NCI-H460 (cell line): ENCODE results near the gene MEGF6. TPM values are rescaled to one million over a fixed set of nuclear protein-coding genes. Genes with fewer than 3 reads are reported as not detected.

Source experiments
- DNase-seq: peaks from one replicate; pipeline ENCODE4 v3.0.0-alpha.2; 2016; ENCODE audit warnings: low read depth; ENCODE audit errors: extremely low read depth
- polyA plus RNA-seq: library from polyadenylated mRNA; depleted of rRNA; stranded (reverse); fragments of >200 nt; gene quantifications from 2 replicates; pipeline ENCODE4 v1.2.3, GENCODE V29; 2014; cell fraction: nucleus; rRNA removed
- total RNA-seq: library from RNA; depleted of rRNA; stranded (reverse); fragments of >200 nt; shearing (Covaris generic); gene quantifications from 2 replicates; pipeline ENCODE4 v1.2.3, GENCODE V29; 2014; rRNA removed

The MEGF6 gene
- 5.7 and 6.2 TPM in 2 replicates for total RNA-seq
- polyA plus RNA-seq: 25.1 and 25.6 TPM in 2 replicates

DNA sequence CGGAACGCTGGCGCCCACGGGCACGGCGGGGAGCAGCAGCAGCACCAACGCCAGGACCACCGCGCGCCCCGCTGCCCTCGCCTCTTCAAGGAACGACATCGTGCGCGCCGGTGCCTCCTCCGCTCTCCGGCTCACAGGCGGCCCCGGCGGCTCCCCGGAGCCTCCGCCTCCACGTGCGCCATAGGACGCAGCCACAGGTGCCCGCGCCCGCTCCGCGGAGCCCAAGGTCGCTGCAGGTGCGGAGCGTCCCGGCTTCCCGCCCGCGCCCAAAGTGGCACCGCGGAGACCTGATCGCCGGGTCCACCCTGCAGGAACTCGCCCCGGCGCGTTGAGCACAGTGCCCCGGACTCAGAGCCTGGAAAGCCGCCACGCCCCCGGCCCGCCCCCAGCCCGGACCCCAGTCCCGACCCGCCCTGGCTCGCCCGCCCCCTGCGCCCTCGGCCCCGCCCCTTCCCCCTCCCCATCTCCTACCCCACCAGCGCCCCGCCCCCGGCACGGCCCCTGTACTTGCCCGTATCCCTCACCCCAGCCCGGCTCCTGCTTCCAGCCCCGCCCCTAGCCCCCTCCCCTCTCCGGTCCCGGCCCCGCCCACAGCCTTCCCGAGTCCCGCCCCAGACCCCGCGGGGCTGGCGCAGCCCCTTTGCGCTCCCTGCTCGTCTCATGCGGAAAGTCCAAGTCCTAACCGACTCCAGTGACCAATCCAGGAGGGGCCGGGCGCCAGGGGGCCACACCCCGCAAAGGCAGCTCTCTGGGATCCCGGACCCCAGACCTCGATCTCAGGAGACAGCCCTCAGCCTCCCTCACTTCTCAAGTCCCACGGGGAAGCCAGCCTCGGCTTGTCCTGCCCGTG lies at the start of gene MEGF6:
Gene MEGF6, minus strand, starts transcription at position 339 of the 850 bp plus-strand sequence. Its CDS starts 240 bp downstream, at position 99.
- no peak for DNase-seq

- DNase-seq: no peak
Measured at GRCh38 chr1:3660704-3661103, 49.4 kb upstream of the MEGF6 start.

DNA sequence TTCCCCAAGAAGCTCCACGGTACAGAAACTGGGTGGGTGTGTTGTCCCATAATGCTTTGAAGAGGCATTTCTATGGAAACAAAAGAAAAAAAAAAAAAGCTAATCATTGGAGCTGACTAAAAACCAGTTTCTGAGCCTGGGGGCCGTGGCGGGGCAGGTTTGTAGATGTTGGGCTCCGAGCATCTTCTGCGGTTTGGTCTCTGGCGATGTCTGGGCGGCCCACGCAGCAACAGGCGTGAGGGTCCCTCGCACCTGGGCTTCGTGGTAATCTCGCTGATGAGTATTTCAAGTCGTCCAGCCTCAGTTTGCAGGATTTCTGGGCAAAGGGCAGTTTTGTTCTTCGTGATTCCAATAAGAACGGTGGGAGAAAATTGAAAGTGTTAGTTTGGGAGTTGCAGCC lies 47.8 kb upstream of the MEGF6 start:
- DNase-seq: no peak

DNA sequence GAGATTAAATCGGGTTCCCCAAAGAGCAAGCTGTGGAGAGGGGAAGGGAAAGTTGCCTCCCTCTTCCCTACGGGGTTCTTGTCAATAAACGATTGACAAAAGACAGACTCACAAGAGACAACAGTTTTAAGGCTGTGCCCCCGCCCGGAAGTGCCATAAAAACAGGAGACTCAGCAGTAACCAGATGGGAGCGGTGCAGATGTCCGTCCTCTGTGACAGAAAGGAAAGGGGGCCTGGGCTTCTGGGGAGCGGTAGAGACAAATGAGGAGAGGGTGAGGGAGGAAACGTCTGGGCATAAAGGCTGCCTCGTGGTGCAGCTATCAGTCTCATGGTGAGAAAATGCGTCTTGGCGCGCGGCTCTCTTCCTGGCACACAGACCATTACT lies 46.9 kb upstream of the MEGF6 start:
- DNase-seq: no peak

GRCh38 chr1:3657578-3658230 lies 46.4 kb upstream of the MEGF6 start:
- DNase-seq: no peak

DNA sequence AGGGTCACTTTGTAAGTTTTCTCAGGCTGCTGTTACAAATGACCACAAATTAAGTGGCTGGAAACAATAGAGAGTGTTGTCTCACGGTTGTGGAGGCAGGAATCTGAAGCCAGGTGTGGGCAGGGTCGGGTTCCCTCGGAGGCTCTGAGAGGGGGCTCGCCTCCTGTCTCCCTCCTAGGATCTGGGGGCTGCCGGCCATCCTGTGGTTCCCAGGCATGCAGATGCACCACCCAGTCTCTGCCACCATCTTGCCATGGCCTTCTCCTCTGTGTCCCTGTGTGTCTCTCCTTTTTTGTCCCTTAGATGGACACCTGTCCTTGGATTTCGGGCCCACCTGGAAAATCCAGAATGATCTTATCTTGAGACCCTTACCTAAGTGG lies 45.8 kb upstream of the MEGF6 start:
- DNase-seq: no peak

DNA sequence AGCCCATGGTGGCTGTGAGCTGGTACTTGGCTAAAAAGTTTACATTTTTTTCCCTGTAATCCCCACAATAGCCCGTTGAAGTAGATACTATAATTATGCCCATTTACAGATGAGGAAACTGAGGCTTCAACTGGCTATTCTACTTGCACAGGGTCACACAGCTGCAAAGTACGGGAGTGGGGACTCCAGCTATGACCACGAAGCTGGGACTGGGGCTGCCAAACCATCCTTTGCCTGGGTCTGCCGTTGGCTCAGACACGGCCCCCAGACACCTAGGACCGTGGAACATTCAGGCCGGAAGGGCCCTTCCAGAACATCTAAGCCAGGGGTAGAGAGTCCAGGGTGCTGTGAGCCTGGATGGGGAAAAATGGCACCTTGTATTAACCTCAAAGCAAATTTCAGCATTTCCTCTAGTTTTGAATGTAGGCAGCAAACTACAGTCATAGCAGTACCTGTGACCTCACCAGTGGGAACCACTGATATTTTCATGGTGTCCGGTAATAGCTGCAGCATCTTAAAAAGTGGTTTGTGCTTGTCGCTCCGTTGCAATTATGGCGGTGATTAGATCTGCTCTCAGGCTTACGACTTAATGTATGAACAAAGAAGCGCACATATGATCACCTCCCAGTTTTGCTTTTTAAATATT lies 45.3 kb upstream of the MEGF6 start:
- DNase-seq: no peak

DNA sequence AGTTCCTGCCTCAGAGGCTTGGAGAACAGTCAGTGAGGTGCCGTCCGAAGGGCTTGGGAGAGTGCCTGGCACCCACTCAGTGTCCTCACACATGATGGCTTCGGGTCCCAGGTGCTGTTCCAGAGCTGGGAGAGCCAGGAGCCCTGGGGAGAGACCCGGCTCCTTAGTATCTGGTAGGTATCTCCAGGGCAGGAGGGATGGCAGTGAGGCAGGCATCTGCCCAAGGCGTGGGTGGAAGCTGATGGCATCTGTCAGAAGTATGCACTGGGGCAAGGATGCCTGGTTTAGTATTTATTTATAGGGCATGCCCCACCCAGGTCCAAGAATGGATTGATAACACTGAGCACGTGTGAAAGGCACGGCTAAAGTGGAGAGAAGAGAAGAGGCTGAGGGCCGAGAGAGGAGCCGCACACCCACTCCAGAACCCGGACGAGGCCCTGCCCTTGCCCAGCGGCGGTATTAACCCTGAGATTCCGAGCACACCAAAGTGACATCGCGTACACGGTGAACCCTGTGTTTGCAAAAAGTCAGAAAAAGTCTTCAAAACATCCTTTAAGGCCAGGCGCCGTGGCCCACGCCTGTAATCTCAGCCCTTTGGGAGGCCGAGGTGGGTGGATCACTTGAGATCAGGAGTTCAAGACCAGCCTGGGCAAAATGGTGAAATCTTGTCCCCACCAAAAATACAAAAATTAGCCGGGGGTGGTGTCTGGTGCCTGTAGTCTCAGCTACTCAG lies 43.4 kb upstream of the MEGF6 start:
- DNase-seq: no peak

DNA sequence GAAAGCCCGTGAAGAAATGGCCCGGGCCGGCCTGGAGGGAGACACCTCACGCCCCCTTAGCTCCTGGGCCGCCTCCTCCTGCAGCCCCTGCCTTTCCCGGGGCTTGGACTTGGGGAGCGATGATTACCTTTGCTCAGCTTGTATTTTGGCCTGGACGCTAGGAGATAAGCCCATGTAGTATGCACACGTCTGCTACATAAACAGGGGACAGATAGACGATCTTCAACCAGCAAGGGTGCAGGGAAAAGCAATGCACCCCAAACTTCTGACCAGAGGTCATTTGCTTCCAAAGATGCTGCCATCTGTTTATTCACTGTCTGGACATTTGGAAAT lies 41.9 kb upstream of the MEGF6 start:
- DNase-seq: no peak

DNA sequence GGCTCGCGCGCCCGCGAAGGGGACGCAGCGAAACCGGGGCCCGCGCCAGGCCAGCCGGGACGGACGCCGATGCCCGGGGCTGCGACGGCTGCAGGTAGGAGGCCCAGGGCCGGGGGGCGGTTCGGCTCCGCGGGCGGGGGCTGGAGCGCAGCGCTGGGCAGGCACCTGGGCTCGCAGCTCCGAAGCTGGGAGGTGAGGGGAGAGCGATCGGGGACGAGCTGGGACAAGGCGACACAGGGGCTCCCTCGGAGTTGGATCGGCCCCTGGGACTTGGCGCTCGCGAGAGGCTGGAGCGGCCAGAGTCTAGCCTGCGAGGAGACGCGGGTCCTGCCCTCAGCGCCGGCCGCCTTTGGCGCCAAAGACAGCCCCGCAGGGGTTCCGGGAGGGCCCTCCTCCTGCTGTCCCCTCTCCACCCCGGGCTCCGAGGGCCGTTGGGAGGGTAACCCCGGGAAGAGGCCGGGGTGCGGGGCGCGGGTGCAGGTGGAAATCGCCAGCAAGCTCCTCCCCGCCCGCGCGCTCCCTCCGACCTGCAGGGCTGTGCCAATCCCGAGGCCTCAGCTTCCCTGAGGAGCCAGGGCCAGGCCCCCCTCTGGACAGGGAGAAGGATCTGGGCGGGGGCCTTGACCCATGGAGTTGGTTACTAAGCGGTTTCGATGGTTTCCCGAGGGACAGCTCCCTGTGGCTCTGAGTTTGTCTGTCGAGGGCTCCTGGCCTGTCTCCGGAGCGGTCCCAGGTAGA lies 41.4 kb upstream of the MEGF6 start:
- DNase-seq: no peak

DNA sequence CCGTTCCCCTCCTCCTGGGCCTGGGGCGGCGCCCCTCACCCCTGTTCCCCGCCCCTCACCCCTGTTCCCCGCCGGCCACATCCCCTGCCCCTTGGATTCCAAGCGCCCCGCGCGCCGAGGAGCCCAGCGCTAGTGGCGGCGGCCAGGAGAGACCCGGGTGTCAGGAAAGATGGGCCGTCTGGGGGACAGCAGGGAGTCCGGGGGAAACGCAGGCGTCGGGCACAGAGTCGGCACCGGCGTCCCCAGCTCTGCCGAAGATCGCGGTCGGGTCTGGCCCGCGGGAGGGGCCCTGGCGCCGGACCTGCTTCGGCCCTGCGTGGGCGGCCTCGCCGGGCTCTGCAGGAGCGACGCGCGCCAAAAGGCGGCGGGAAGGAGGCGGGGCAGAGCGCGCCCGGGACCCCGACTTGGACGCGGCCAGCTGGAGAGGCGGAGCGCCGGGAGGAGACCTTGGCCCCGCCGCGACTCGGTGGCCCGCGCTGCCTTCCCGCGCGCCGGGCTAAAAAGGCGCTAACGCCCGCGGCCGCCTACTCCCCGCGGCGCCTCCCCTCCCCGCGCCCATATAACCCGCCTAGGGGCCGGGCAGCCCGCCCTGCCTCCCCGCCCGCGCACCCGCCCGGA lies 40.7 kb upstream of the MEGF6 start, which contains the start of gene TP73:
Gene TP73, plus strand, starts transcription at position 587 of the 618 bp plus-strand sequence. CDS start 29,850 bp downstream, outside the sequence.
- no peak for DNase-seq

DNA sequence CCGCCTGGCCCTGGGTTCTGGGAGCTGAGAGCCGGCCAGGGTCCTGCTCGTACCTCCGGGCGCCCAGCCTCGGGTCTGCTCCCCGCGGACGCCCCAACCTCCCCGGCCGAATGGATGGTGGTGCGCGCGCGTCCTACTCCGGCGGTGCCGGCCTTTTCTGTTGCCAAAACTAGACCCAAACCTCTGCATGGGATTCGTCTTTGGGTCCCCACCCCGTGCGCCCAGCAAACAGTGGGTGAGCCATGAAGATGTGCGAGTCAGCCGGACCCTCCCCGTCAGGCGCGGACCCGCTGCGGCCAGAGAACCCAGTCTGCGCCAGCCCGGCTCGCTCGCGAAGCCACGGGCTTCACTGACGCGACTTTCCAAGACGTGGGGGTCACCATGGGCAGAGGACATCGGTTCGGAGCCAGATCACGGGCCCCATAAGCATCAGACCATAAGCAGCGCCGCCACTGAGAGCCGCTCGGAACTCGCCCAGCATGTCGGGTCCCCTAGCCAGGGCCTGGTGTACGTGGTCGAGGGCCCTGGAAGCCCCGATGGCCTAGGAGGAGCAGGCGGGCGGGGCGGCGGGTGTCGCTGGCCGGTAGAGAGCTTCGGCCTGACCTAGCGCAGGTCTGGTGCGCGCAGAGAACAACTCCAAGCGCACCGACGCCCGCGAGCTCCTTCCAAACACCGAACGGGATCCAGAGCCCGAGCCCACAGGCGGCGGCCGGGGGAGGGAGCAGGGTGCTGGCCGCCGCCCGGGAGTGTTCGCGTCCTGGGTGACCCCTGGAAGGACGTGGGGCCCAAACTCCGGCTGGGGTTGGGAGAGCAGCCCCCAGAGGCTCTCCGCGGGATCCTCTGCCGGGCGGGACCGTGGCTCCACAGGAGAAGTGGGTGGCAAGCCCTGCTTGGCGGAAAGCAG lies 40.0 kb upstream of the MEGF6 start:
- no peak for DNase-seq

GRCh38 chr1:3650248-3651025 lies 39.1 kb upstream of the MEGF6 start:
- DNase-seq: no peak

- peak; percentile 80 for DNase-seq
Measured at GRCh38 chr1:3649342-3650247, 38.3 kb upstream of the MEGF6 start, which contains the start of gene WRAP73. TSS of gene WRAP73 (minus strand) at chr1:3650103. CDS start at chr1:3649999, 104 bp downstream.

GRCh38 chr1:3646596-3646995 lies 35.3 kb upstream of the MEGF6 start:
- no peak for DNase-seq

DNA sequence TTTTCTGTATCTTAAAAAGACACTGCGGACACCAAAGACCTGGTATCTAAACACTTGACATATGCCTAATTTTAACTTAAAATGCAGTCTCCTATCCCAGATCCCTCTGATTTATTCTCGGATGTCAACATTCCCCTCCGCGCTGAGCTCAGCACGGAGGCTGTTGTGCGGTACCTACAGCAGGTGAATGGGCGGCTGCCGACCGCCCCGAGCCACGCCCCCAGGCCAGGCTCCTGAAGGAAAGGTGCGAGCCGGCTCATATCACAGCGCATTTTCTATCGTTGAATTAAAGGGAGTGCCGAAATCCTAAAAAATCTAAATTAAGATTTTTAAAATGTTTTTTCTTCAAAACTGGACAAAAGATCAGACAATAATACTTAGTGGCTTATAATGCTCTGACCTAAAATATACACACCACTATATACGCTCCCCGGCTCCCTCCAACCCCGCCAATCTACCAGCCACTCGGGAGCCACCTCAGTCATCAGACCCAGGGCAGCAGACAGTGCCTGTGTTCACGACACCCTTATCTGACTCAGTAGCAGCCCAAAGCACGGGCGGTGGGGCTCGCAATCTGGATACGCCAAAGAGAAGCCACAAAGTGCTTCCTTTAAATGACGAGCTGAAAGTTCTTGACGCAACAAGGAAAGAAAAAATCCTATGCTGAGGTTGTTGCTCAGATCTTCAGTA lies 34.5 kb upstream of the MEGF6 start:
- DNase-seq: no peak
